Osteoblast (primary cell): ENCODE results near the gene GFOD1. TPM values are rescaled to one million over a fixed set of nuclear protein-coding genes. Genes with fewer than 3 reads are reported as not detected.

Experiments
- DNase-seq: peaks from one replicate; pipeline ENCODE4 v3.0.0; 2011; ENCODE audit warnings: low spot score, mixed read lengths; ENCODE audit not compliant: insufficient read length; ENCODE audit errors: missing footprints
- H2AFZ ChIP-seq: 2 replicates; pipeline ENCODE4 v1.6.0; 2011; ENCODE audit warnings: mild to moderate bottlenecking, low read length
- H3K27ac ChIP-seq: 2 replicates; pipeline ENCODE4 v1.5.1; 2011; ENCODE audit warnings: mild to moderate bottlenecking, low read depth, low read length, moderate library complexity
- H3K27me3 ChIP-seq: 2 replicates; pipeline ENCODE4 v1.6.0; 2012; ENCODE audit warnings: mild to moderate bottlenecking, control low read depth, inconsistent platforms, low read length, moderate library complexity; ENCODE audit not compliant: insufficient read depth
- H3K36me3 ChIP-seq: 2 replicates; pipeline ENCODE4 v1.5.1; 2011; ENCODE audit warnings: mild to moderate bottlenecking, low read length, control low read depth, moderate library complexity; ENCODE audit not compliant: insufficient read depth
- H3K4me1 ChIP-seq: 2 replicates; pipeline ENCODE4 v1.5.1; 2011; ENCODE audit warnings: mild to moderate bottlenecking, low read length, control low read depth, moderate library complexity; ENCODE audit not compliant: insufficient read depth
- H3K4me2 ChIP-seq: 2 replicates; pipeline ENCODE4 v1.6.0; 2011; ENCODE audit warnings: mild to moderate bottlenecking, low read length; ENCODE audit not compliant: insufficient read depth
- H3K4me3 ChIP-seq: fragments of 200-600 bp; sonication (generic); 3 replicates; pipeline ENCODE4 v1.5.1; 2012; ENCODE audit warnings: mild to moderate bottlenecking, low read length, inconsistent platforms; ENCODE audit not compliant: insufficient read depth
- H3K79me2 ChIP-seq: 2 replicates; pipeline ENCODE4 v1.6.0; 2012; ENCODE audit warnings: mild to moderate bottlenecking, low read length, control low read depth, inconsistent platforms; ENCODE audit not compliant: insufficient read depth
- H3K9me3 ChIP-seq: 2 replicates; pipeline ENCODE4 v1.5.1; 2011; ENCODE audit warnings: low read depth, low read length, control low read depth
- H4K20me1 ChIP-seq: 2 replicates; pipeline ENCODE4 v1.6.0; 2012; ENCODE audit warnings: mild to moderate bottlenecking, low read length, control low read depth; ENCODE audit not compliant: insufficient read depth
- total RNA-seq: library from RNA; depleted of rRNA; stranded (reverse); fragments of >200 nt; gene quantifications from 2 replicates; pipeline ENCODE4 v1.2.3, GENCODE V29; 2012
- TF ChIP-seq, protein P1 (sequence below): IDR thresholded peaks from 2 replicates; pipeline ENCODE4 v1.5.1; 2011; ENCODE audit warnings: mild to moderate bottlenecking, low read depth, low read length, moderate library complexity; ENCODE audit errors: extremely low read depth

Gene GFOD1
- total RNA-seq, 1 donor: 3.6 TPM

DNA sequence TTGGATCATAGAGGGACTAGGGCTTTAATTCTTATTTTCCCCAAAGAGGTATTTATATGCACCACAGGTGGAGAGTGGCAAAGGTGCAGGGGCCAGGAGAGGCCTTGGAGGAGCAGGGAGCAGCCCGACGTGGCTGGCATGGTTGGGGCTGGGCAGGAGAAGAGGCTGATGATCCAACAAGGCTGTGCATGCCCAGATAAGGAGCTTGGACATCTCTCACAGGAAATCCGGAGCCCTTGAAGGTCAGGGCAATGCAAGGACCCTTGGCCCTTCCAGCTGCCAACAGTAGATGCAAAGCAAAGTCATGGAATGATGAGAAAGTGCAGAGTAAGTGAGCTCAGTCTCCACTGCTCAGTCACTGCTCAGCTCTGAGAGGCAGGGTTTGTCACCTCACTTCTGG, 47.1 kb upstream of the GFOD1 start:
- H2AFZ ChIP-seq: no peak overlapping the region
- H3K4me2 ChIP-seq: no peak overlapping the region
- no peaks in the 10 kb centered on the region for H3K9me3 ChIP-seq
- H3K4me3 ChIP-seq: no peak overlapping the region
- no peak for DNase-seq
- H3K36me3 ChIP-seq: no peaks in the 10 kb centered on the region
- no peaks in the 10 kb centered on the region for H3K79me2 ChIP-seq
- no peaks in the 10 kb centered on the region for H4K20me1 ChIP-seq
- H3K4me1 ChIP-seq: peaks cover 5% of the 10 kb centered on the region
- no peak overlapping the region for H3K27ac ChIP-seq
- TF ChIP-seq, protein P1, sequence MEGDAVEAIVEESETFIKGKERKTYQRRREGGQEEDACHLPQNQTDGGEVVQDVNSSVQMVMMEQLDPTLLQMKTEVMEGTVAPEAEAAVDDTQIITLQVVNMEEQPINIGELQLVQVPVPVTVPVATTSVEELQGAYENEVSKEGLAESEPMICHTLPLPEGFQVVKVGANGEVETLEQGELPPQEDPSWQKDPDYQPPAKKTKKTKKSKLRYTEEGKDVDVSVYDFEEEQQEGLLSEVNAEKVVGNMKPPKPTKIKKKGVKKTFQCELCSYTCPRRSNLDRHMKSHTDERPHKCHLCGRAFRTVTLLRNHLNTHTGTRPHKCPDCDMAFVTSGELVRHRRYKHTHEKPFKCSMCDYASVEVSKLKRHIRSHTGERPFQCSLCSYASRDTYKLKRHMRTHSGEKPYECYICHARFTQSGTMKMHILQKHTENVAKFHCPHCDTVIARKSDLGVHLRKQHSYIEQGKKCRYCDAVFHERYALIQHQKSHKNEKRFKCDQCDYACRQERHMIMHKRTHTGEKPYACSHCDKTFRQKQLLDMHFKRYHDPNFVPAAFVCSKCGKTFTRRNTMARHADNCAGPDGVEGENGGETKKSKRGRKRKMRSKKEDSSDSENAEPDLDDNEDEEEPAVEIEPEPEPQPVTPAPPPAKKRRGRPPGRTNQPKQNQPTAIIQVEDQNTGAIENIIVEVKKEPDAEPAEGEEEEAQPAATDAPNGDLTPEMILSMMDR: no peak
- H3K27me3 ChIP-seq: no peaks in the 10 kb centered on the region

DNA sequence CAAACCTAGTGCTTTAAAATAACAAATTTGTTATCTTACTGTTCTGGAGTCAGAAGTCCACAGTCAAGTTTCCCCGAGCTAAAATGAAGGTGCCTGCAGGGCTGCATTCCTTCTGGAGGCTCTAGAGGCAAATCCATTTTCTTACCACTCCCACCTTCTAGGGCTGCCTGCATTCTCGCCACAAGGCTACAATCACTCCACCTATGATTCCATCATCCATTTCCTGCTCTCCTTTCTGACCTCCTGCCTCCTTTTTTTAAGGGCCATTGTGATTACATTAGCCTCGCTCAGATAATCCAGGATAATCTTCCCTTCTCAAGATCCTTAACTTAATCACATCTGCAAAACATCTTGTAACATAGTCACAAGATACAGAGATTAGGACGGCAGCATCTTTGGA, 44.6 kb upstream of the GFOD1 start:
- no peaks in the 10 kb centered on the region for H3K9me3 ChIP-seq
- no peak overlapping the region for H3K27ac ChIP-seq
- no peaks in the 10 kb centered on the region for H3K79me2 ChIP-seq
- no peaks in the 10 kb centered on the region for H4K20me1 ChIP-seq
- H3K4me3 ChIP-seq: no peak overlapping the region
- H3K4me2 ChIP-seq: no peak overlapping the region
- DNase-seq: no peak
- TF ChIP-seq, protein P1: no peak
- peaks cover 8% of the 10 kb centered on the region for H3K4me1 ChIP-seq
- no peaks in the 10 kb centered on the region for H3K36me3 ChIP-seq
- no peak overlapping the region for H2AFZ ChIP-seq
- no peaks in the 10 kb centered on the region for H3K27me3 ChIP-seq

DNA sequence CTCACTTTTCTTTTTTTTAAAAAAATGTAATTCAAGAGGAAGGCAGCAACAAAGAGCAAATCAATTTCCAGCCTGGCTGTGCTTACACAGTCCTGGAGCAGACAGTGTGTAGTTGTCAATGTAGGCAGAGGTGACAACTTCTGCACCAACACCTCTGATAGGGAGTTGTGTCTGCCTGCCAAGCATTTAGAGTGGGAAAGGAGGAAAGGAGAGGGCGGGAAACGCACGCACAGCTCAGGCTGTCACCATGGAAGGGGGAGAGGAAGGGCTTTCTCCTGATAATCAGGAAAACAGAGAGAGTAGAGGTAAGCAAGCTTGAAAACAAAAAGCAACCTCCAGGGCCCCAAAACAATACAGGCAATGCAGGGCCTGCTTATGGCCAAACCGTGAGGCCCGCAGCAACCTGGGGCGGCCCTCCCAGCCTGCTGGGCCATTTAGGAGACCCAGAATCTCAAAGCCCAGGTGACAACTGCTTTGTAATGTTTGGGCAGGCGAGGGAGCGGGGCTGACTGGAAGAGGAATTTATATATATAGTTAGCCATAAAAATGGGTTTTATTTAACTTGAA, 41.5 kb upstream of the GFOD1 start:
- H2AFZ ChIP-seq: no peak overlapping the region
- no peak overlapping the region for H3K4me2 ChIP-seq
- H3K4me1 ChIP-seq: peaks cover 6% of the 10 kb centered on the region
- no peaks in the 10 kb centered on the region for H4K20me1 ChIP-seq
- H3K27ac ChIP-seq: no peak overlapping the region
- no peaks in the 10 kb centered on the region for H3K9me3 ChIP-seq
- H3K79me2 ChIP-seq: no peaks in the 10 kb centered on the region
- no peaks in the 10 kb centered on the region for H3K36me3 ChIP-seq
- H3K27me3 ChIP-seq: no peaks in the 10 kb centered on the region
- TF ChIP-seq, protein P1: no peak
- H3K4me3 ChIP-seq: no peak overlapping the region
- no peak for DNase-seq

DNA sequence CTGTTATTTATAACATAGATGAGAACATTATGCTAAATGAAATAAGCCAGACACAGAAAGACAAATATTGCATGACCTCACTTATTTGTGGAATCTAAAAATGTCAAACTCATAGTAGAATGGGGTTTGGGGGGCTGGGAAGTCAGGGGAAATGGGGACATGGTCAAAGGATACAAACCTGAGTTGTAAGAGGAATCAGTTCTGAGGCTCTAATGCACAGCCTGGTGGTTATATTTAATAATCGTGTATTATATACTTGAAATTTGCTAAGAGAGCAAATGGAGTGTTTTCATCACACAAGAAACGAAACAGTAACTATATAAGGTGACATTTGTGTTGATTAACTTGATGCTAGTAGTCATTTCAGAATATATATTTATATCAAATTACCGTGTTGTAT, 40.8 kb upstream of the GFOD1 start:
- Histone ChIP-seq H3K9me3 (no peaks in the 10 kb centered on the region), H4K20me1 (no peaks in the 10 kb centered on the region), H3K36me3 (no peaks in the 10 kb centered on the region), H3K27ac (no peak overlapping the region), H3K4me1 (peaks cover 6% of the 10 kb centered on the region), H3K4me2 (no peak overlapping the region), H3K79me2 (no peaks in the 10 kb centered on the region), H3K4me3 (no peak overlapping the region), H2AFZ (no peak overlapping the region), H3K27me3 (no peaks in the 10 kb centered on the region)
- no peak for DNase-seq
- TF ChIP-seq, protein P1: no peak
